Caco-2 (cell line): ENCODE data around the gene COMMD8. TPM values are rescaled to one million over a fixed set of nuclear protein-coding genes. Genes with fewer than 3 reads are reported as not detected.

Experiments
- BruUV-seq: library from RNA; stranded (reverse); fragments of 400-500 nt; replicated peaks from 2 replicates; lab custom pipeline; 2021; lab: Mats Ljungman, UMichigan
- CTCF ChIA-PET: fragments of 300-600 bp; sonication (Branson Sonifier 250); formaldehyde crosslinking; loops from one replicate; lab custom pipeline; 2022; ENCODE audit warnings: antibody characterized with exemption; lab: Charles Lee
- POLR2A ChIA-PET: fragments of 300-600 bp; sonication (Branson Sonifier 250); formaldehyde crosslinking; loops from one replicate; lab custom pipeline; 2022; ENCODE audit warnings: antibody characterized with exemption; lab: Charles Lee
- DNase-seq, 2 experiments: peaks; one replicate each; pipeline versions ENCODE4 v3.0.0 to v3.0.0-alpha.2; 2020 to 2022
- H3K27me3 ChIP-seq: replicated peaks from 2 replicates; pipeline ENCODE4 v1.6.0; 2011; ENCODE audit warnings: low read length; ENCODE audit not compliant: control insufficient read depth, insufficient read depth
- H3K36me3 ChIP-seq: 2 replicates; pipeline ENCODE4 v1.5.1; 2011; ENCODE audit warnings: low read length; ENCODE audit not compliant: control insufficient read depth, insufficient read depth
- H3K4me1 ChIP-seq: fragments of 250-450 bp; sonication (Bioruptor Pico); 2 replicates; pipeline ENCODE4 v1.5.1; 2020; ENCODE audit warnings: mild to moderate bottlenecking
- H3K4me3 ChIP-seq: 2 replicates; pipeline ENCODE4 v1.5.1; 2011; ENCODE audit warnings: low read depth, mild to moderate bottlenecking, control low read depth, low read length
- H3K9me3 ChIP-seq: fragments of 250-450 bp; sonication (Bioruptor Pico); 2 replicates; pipeline ENCODE4 v1.5.1; 2020; ENCODE audit warnings: mild to moderate bottlenecking, moderate library complexity
- H3K27ac Mint-ChIP-seq: one replicate; pipeline ENCODE4 v1.8.0; 2022; ENCODE audit warnings: mixed read lengths; ENCODE audit not compliant: unreplicated experiment
- H3K27me3 Mint-ChIP-seq: one replicate; pipeline ENCODE4 v1.8.0; 2022; ENCODE audit warnings: mixed read lengths; ENCODE audit not compliant: insufficient read depth, unreplicated experiment
- H3K36me3 Mint-ChIP-seq: one replicate; pipeline ENCODE4 v1.8.0; 2022; ENCODE audit warnings: mild to moderate bottlenecking, mixed read lengths; ENCODE audit not compliant: insufficient read depth, unreplicated experiment
- H3K4me1 Mint-ChIP-seq: one replicate; pipeline ENCODE4 v1.8.0; 2022; ENCODE audit warnings: low read depth, mixed read lengths; ENCODE audit not compliant: unreplicated experiment
- H3K4me3 Mint-ChIP-seq: one replicate; pipeline ENCODE4 v1.8.0; 2022; ENCODE audit warnings: mild to moderate bottlenecking, moderate library complexity, mixed read lengths; ENCODE audit not compliant: unreplicated experiment
- H3K9me3 Mint-ChIP-seq: one replicate; pipeline ENCODE4 v1.8.0; 2022; ENCODE audit warnings: mixed read lengths; ENCODE audit not compliant: unreplicated experiment
- intact Hi-C: fragments of 100-400 bp; cut with micrococcal nuclease; formaldehyde crosslinking; loops from one replicate; pipeline ENCODE4 v1.10.0; 2022; ENCODE audit not compliant: unreplicated experiment
- total RNA-seq: library from RNA; stranded (reverse); gene quantifications from 2 replicates; pipeline ENCODE4 v1.2.3, GENCODE V29; 2022
- TF ChIP-seq, protein P1 (sequence below), 2 experiments: fragments of 200-600 bp in 1 of 2; IDR thresholded peaks; 1 replicate in 1 of 2; 2 replicates in 1 of 2; pipeline versions ENCODE4 v1.5.1 to v1.8.0; 2011 to 2022; ENCODE audit warnings: antibody characterized with exemption in 1 of 2, control low read depth in 1 of 2, inconsistent platforms in 1 of 2, low read depth in 1 of 2, low read length in 1 of 2, mild to moderate bottlenecking in 1 of 2, moderate library complexity in 1 of 2; ENCODE audit not compliant: insufficient read depth in 1 of 2, severe bottlenecking in 1 of 2, unreplicated experiment in 1 of 2

The COMMD8 gene
- total RNA-seq, 1 experiment from 2014 or later = 38.8 TPM

DNA sequence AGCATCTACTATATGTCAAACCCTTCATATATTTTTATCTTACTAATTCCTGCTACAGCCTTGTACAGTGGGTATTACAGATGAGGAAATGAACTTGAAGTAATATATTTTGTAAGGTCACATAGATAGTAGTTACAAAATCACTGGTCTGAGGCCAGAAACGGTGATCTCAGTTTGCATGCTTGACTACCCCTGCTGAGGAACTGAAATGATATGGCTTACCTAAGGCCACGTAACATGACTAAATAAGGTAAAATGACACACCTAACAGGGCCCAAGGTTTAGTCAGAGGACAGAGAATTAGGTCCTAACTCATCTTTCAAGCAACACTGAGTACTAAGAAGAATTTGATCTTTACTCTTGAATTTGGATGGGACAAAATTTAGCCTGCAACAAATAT is 1.5 kb upstream of the COMMD8 start:
- no peak for DNase-seq
- CTCF ChIA-PET = no interaction called here
- H3K9me3 Mint-ChIP-seq = no peaks in the 10 kb centered on the region

GRCh38 chr4:47462799-47463234 is 685 bp downstream of the COMMD8 start:
- H3K4me1 ChIP-seq = peaks cover 6% of the 10 kb centered on the region; the same call in 1 of the 2 replicates
- peak overlapping the region; percentile 67 for H3K4me3 ChIP-seq
- Mint-ChIP-seq H3K27ac (peak overlapping the region; percentile 85), H3K27me3 (no peaks in the 10 kb centered on the region), H3K4me3 (peak overlapping the region; percentile 87), H3K9me3 (no peaks in the 10 kb centered on the region), H3K36me3 (peaks cover 7% of the 10 kb centered on the region), H3K4me1 (peaks cover 19% of the 10 kb centered on the region)
- H3K9me3 ChIP-seq = no peaks in the 10 kb centered on the region
- ChIA-PET CTCF (interaction anchor here (0.9 to 1.3 kb wide), 8 partner anchors 11 to 101 kb away, joined by 3 to 24 read pairs (median 4); partner anchors contain the start of gene ATP10D), POLR2A (interaction anchor here (0.5 to 1.3 kb wide), 6 partner anchors 11 to 39 kb away, joined by 4 to 20 read pairs (median 6); partner anchors contain the start of gene ATP10D)
- intact Hi-C loops = loop anchor here (1.0 to 2.0 kb wide), 3 partner anchors 22 to 101 kb away; partner anchors contain the start of gene ATP10D
- no peaks in the 10 kb centered on the region; the same call in 1 of the 2 replicates for H3K36me3 ChIP-seq
- TF ChIP-seq, protein P1, sequence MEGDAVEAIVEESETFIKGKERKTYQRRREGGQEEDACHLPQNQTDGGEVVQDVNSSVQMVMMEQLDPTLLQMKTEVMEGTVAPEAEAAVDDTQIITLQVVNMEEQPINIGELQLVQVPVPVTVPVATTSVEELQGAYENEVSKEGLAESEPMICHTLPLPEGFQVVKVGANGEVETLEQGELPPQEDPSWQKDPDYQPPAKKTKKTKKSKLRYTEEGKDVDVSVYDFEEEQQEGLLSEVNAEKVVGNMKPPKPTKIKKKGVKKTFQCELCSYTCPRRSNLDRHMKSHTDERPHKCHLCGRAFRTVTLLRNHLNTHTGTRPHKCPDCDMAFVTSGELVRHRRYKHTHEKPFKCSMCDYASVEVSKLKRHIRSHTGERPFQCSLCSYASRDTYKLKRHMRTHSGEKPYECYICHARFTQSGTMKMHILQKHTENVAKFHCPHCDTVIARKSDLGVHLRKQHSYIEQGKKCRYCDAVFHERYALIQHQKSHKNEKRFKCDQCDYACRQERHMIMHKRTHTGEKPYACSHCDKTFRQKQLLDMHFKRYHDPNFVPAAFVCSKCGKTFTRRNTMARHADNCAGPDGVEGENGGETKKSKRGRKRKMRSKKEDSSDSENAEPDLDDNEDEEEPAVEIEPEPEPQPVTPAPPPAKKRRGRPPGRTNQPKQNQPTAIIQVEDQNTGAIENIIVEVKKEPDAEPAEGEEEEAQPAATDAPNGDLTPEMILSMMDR (IDR thresholded peaks at IDR 0.05; ENCODE audit: insufficient read depth in 1 of 2, low read depth in 1 of 2, low read length in 1 of 2, severe bottlenecking in 1 of 2, unreplicated experiment in 1 of 2) = no peak
- no peak for DNase-seq
- H3K27me3 ChIP-seq = no peaks in the 10 kb centered on the region
- TSS peak; percentile 36 for BruUV-seq

More for the DNA sequence above, 1.5 kb upstream of the COMMD8 start:
- no peak overlapping the region for H3K4me3 ChIP-seq
- H3K36me3 Mint-ChIP-seq = peaks cover 7% of the 10 kb centered on the region
- POLR2A ChIA-PET = no interaction called here
- TF ChIP-seq, protein P1 (IDR thresholded peaks at IDR 0.05; ENCODE audit: insufficient read depth in 1 of 2, low read depth in 1 of 2, low read length in 1 of 2, severe bottlenecking in 1 of 2, unreplicated experiment in 1 of 2) = no peak
- H3K27me3 Mint-ChIP-seq = no peaks in the 10 kb centered on the region
- H3K36me3 ChIP-seq = no peaks in the 10 kb centered on the region
- H3K27ac Mint-ChIP-seq = no peak overlapping the region
- BruUV-seq = no TSS peak
- intact Hi-C loops = no loop called here
- no peak overlapping the region for H3K4me3 Mint-ChIP-seq
- H3K4me1 ChIP-seq = peaks cover 23% of the 10 kb centered on the region
- no peaks in the 10 kb centered on the region for H3K9me3 ChIP-seq
- H3K27me3 ChIP-seq = no peaks in the 10 kb centered on the region
- peaks cover 26% of the 10 kb centered on the region for H3K4me1 Mint-ChIP-seq

GRCh38 chr4:47451657-47452056 is 11.8 kb downstream of the COMMD8 start:
- TF ChIP-seq, protein P1 (IDR thresholded peaks at IDR 0.05; ENCODE audit: insufficient read depth in 1 of 2, low read depth in 1 of 2, low read length in 1 of 2, severe bottlenecking in 1 of 2, unreplicated experiment in 1 of 2) = no peak
- peaks cover 16% of the 10 kb centered on the region for H3K36me3 Mint-ChIP-seq
- H3K27ac Mint-ChIP-seq = no peak overlapping the region
- no peaks in the 10 kb centered on the region for H3K9me3 Mint-ChIP-seq
- no peaks in the 10 kb centered on the region for H3K27me3 ChIP-seq
- H3K4me1 Mint-ChIP-seq = peaks cover 4% of the 10 kb centered on the region
- ChIA-PET CTCF (no interaction called here), POLR2A (no interaction called here)
- no peaks in the 10 kb centered on the region for H3K36me3 ChIP-seq
- H3K9me3 ChIP-seq = no peaks in the 10 kb centered on the region
- H3K4me1 ChIP-seq = no peaks in the 10 kb centered on the region
- BruUV-seq = no TSS peak
- DNase-seq = no peak
- H3K27me3 Mint-ChIP-seq = no peaks in the 10 kb centered on the region
- H3K4me3 ChIP-seq = no peak overlapping the region
- intact Hi-C loops = no loop called here
- no peak overlapping the region for H3K4me3 Mint-ChIP-seq
